ENCODE results near the gene STARD10. TPM values are rescaled to one million over a fixed set of nuclear protein-coding genes. Genes with fewer than 3 reads are reported as not detected.

STARD10 gene
- total and polyA plus RNA-seq, 9 of the 15 experiments (the other 6 are each of a cell fraction or from before 2014, with no cell fraction given): 0.15 to 52.9 (median 32.3) TPM

- Histone ChIP-seq H3K9me3 (replicated peaks; ENCODE audit: control insufficient read depth, insufficient read depth, low read depth, low read length) (no peaks in the 10 kb centered on the region), H3K27ac (ENCODE audit: extremely low read depth, low read depth, low read length) (no peak overlapping the region), H3K27me3 (ENCODE audit: control insufficient read depth in 2 of 2, insufficient read depth in 2 of 2, low read length in 2 of 2) (no peaks in the 10 kb centered on the region), H3K79me2 (ENCODE audit: control insufficient read depth, insufficient read depth, low read length) (no peaks in the 10 kb centered on the region), H3K4me1 (replicated peaks in 1 of 2; ENCODE audit: control insufficient read depth in 2 of 2, insufficient read depth in 2 of 2, low read length in 2 of 2) (peaks cover 0 to 12% of the 10 kb centered on the region in 2 experiments; a peak in 4 of 5 replicates), H4K20me1 (replicated peaks; ENCODE audit: control insufficient read depth, insufficient read depth, low read length) (0 out of 2 replicates have a peak, but pooled peaks cover 3% of the 10 kb centered on the region), H3K4me2 (ENCODE audit: insufficient read depth, low read length) (no peak overlapping the region), H2AFZ (ENCODE audit: low read depth, low read length) (no peak overlapping the region), H3K9me1 (ENCODE audit: control insufficient read depth, insufficient read depth, low read length) (no peaks in the 10 kb centered on the region), H3K9ac (ENCODE audit: insufficient read depth in 1 of 2, low read depth in 2 of 2, low read length in 2 of 2) (no peak overlapping the region), H3K4me3 (no peak overlapping the region), H3K36me3 (ENCODE audit: control insufficient read depth, insufficient read depth, low read length) (0 out of 3 replicates have a peak, but pooled peaks cover 2% of the 10 kb centered on the region)
- ATAC-seq: no peak
- FAIRE-seq: no peak
- in situ Hi-C loops (cut with MboI): loop anchor here (5.0 kb wide), 1 partner anchor 345 kb away; no protein-coding TSS in a partner anchor
- no peak for DNase-seq (ENCODE audit: extremely low read depth in 1 of 4, low spot score in 3 of 4)
- BruUV-seq (replicated peaks): no TSS peak
- ChIA-PET POLR2A (interaction anchor here (0.6 to 1.6 kb wide), 6 partner anchors 8 to 561 kb away, joined by 3 to 4 read pairs (median 3); no protein-coding TSS in a partner anchor), CTCF (ENCODE audit: low intra/inter-chr PET ratio) (interaction anchor here (1.4 to 3.5 kb wide), 4 partner anchors 345 to 457 kb away, joined by 8 to 47 read pairs (median 9); no protein-coding TSS in a partner anchor)
- TF ChIP-seq PURB (CRISPR knock-in tag; IDR thresholded peaks at IDR 0.05; ENCODE audit: low read depth): no peak
- intact Hi-C loops (cut with micrococcal nuclease): loop anchor here (5.0 to 10.0 kb wide), 3 partner anchors 248 to 500 kb away; no protein-coding TSS in a partner anchor
- whole genome bisulfite sequencing (ENCODE audit: insufficient coverage, low coverage, missing lambda C conversion rate): 54% methylated on average over 9 of the region's 9 CpGs
Measured at GRCh38 chr11:72832301-72833082, 38.6 kb upstream of the STARD10 start.

Measured in K562 (cell line).